HG02610 (cell line): ENCODE data around the gene TMEM41B.
"Not testable (repeated sequence)": the region's sequence is repeated elsewhere in the genome, so short reads cannot be mapped to it uniquely, and the experiment has no call there.

Experiments used
- ATAC-seq: cut with Tn5 transposase; IDR thresholded peaks from one replicate; pipeline ENCODE4 v1.9.1; 2021; ENCODE audit warnings: mild to moderate bottlenecking, moderate library complexity; ENCODE audit not compliant: unreplicated experiment

TMEM41B gene

GRCh38 chr11:9314291-9315077 is at the start of gene TMEM41B:
TMEM41B (minus strand) TSS chr11:9314593; CDS start chr11:9314441, 152 bp downstream.
- ATAC-seq: peak; percentile 97

- no peak for ATAC-seq
Observed at GRCh38 chr11:9362393-9362863, 48.0 kb upstream of the TMEM41B start.

GRCh38 chr11:9360862-9361622 is 46.6 kb upstream of the TMEM41B start:
- not testable (repeated sequence) for ATAC-seq

GRCh38 chr11:9357041-9357440 is 42.6 kb upstream of the TMEM41B start:
- no peak for ATAC-seq

GRCh38 chr11:9351321-9351881 is 37.0 kb upstream of the TMEM41B start:
- no peak for ATAC-seq

GRCh38 chr11:9347779-9348178 is 33.4 kb upstream of the TMEM41B start:
- ATAC-seq: not testable (repeated sequence)

GRCh38 chr11:9347100-9347499 is 32.7 kb upstream of the TMEM41B start:
- no peak for ATAC-seq

GRCh38 chr11:9344061-9344680 is 29.8 kb upstream of the TMEM41B start:
- ATAC-seq: no peak

- no peak for ATAC-seq
Observed at GRCh38 chr11:9341638-9342178, 27.3 kb upstream of the TMEM41B start.

GRCh38 chr11:9332655-9333054 is 18.3 kb upstream of the TMEM41B start:
- no peak for ATAC-seq

- no peak for ATAC-seq
Observed at GRCh38 chr11:9330387-9331384, 16.3 kb upstream of the TMEM41B start.

- ATAC-seq: no peak
Observed at GRCh38 chr11:9320047-9320446, 5.7 kb upstream of the TMEM41B start.

- ATAC-seq: not testable (repeated sequence)
Observed at GRCh38 chr11:9319377-9320001, 5.1 kb upstream of the TMEM41B start.

- not testable (repeated sequence) for ATAC-seq
Observed at GRCh38 chr11:9318442-9319376, 4.3 kb upstream of the TMEM41B start.

GRCh38 chr11:9316334-9316733 is 1.9 kb upstream of the TMEM41B start:
- ATAC-seq: no peak

- ATAC-seq: no peak
Observed at GRCh38 chr11:9315078-9315688, 790 bp upstream of the TMEM41B start.

GRCh38 chr11:9313648-9314290 is 624 bp downstream of the TMEM41B start:
- peak; percentile 4 for ATAC-seq
